HG03378 (cell line): ENCODE measurements around the gene APBB2.
"Not testable (repeated sequence)": the region's sequence is repeated elsewhere in the genome, so short reads cannot be mapped to it uniquely, and the experiment has no call there.

Experiments used
- ATAC-seq: cut with Tn5 transposase; IDR thresholded peaks from one replicate; pipeline ENCODE4 v1.9.1; 2021; ENCODE audit warnings: mild to moderate bottlenecking, moderate library complexity; ENCODE audit not compliant: unreplicated experiment

APBB2 gene

GRCh38 chr4:41069838-41070237, 144.5 kb downstream of the APBB2 start:
- no peak for ATAC-seq

- no peak for ATAC-seq
These were observed 145.1 kb downstream of the APBB2 start for GRCh38 chr4:41069257-41069656.

- ATAC-seq = no peak
These were observed 147.0 kb downstream of the APBB2 start for GRCh38 chr4:41067369-41067768.

GRCh38 chr4:41066049-41066448, 148.3 kb downstream of the APBB2 start:
- ATAC-seq = no peak

GRCh38 chr4:41065434-41066006, 148.8 kb downstream of the APBB2 start:
- no peak for ATAC-seq

- no peak for ATAC-seq
These were observed 149.4 kb downstream of the APBB2 start for GRCh38 chr4:41064953-41065352.

GRCh38 chr4:41061482-41062185, 152.7 kb downstream of the APBB2 start:
- ATAC-seq = no peak

GRCh38 chr4:41060352-41061334, 153.7 kb downstream of the APBB2 start:
- ATAC-seq = no peak

- ATAC-seq = not testable (repeated sequence)
These were observed 154.9 kb downstream of the APBB2 start for GRCh38 chr4:41059411-41059810.

GRCh38 chr4:41058426-41058825, 155.9 kb downstream of the APBB2 start:
- ATAC-seq = no peak

GRCh38 chr4:41057467-41057866, 156.9 kb downstream of the APBB2 start:
- no peak for ATAC-seq

GRCh38 chr4:41052287-41052686, 162.1 kb downstream of the APBB2 start:
- ATAC-seq = no peak

GRCh38 chr4:41050880-41051775, 163.2 kb downstream of the APBB2 start:
- ATAC-seq = no peak

GRCh38 chr4:41050116-41050515, 164.2 kb downstream of the APBB2 start:
- no peak for ATAC-seq

- ATAC-seq = not testable (repeated sequence)
These were observed 165.2 kb downstream of the APBB2 start for GRCh38 chr4:41049176-41049575.

GRCh38 chr4:41044791-41045190, 169.6 kb downstream of the APBB2 start:
- no peak for ATAC-seq

GRCh38 chr4:41044165-41044564, 170.2 kb downstream of the APBB2 start:
- no peak for ATAC-seq

- ATAC-seq = no peak
These were observed 170.9 kb downstream of the APBB2 start for GRCh38 chr4:41043465-41043864.

- no peak for ATAC-seq
These were observed 172.8 kb downstream of the APBB2 start for GRCh38 chr4:41041551-41041950.

GRCh38 chr4:41039317-41039716, 175.0 kb downstream of the APBB2 start:
- no peak for ATAC-seq

GRCh38 chr4:41038304-41038703, 176.0 kb downstream of the APBB2 start:
- no peak for ATAC-seq
